DMS 273 (cell line): Measurements from ENCODE around the gene TBX1.

ENCODE experiments used
- DNase-seq: peaks from one replicate; lab custom pipeline; 2025; ENCODE audit not compliant: unreplicated experiment; lab: John Stamatoyannopoulos, UW

The TBX1 gene

DNA sequence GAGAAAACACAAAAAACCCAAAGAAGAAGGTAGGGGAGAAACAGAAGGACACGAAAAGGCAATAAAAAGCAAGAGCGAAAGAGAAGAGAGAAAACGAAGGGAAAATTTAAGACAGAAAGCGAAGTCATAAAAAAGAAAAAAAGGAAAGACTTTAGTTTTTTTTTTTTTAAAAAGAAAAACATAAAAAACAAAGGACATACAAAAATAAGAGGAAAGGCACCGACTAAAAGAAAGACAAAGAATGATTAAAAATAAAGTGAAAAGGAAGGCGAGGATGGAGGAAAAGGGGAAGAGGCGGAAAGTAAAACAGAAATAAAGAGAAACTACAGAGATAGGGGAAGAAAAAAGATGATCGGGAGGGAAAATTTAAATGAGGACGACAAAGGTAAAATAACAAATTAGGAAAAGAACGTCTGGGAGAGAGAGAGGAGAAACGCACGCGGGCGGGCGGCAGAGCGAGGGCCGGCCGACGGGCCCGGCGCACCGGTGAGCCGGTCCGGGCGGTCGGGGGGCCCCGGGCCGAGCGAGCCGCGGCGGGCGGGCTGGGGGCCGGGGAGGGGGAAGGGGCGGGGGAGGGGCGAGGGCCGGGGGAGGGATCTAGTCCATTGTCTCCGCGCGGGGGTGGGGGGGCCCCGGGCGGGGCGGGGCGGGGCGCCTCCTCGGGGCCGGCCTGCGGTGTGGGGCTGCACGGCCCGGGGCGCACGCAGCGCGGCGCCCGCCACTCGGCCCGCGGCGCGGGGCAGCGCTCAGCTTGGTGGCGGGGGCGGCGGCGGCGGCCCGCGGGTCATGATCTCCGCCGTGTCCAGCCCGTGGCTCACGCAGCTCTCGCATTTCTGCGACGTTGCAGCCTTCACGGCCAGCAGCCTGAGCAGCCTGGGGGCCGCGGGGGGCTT lies at the start of gene TBX1:
Gene TBX1, plus strand, starts transcription at position 721 of the 893 bp plus-strand sequence. Its CDS starts 66 bp downstream, at position 787.
- peak; percentile 36 for DNase-seq

DNA sequence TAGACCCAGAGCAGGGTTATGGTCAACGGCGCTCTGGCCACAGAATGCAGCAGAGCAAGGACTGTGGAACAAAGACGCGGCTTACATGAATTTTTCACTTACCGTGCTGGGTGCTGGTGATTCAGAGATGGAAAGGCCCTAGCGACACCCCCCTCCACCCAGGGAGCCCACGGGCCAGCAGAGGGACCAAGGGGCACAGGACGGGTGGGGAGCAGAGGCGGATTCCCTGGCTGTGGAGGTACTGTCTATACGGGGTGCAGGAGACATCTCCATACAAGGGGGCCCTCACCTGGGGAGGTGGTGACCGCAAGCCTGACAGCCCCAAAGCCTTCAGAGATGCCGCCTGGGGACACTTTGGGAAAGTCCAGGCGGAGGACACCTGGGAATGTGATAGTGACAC lies 47.3 kb upstream of the TBX1 start:
- no peak for DNase-seq

DNA sequence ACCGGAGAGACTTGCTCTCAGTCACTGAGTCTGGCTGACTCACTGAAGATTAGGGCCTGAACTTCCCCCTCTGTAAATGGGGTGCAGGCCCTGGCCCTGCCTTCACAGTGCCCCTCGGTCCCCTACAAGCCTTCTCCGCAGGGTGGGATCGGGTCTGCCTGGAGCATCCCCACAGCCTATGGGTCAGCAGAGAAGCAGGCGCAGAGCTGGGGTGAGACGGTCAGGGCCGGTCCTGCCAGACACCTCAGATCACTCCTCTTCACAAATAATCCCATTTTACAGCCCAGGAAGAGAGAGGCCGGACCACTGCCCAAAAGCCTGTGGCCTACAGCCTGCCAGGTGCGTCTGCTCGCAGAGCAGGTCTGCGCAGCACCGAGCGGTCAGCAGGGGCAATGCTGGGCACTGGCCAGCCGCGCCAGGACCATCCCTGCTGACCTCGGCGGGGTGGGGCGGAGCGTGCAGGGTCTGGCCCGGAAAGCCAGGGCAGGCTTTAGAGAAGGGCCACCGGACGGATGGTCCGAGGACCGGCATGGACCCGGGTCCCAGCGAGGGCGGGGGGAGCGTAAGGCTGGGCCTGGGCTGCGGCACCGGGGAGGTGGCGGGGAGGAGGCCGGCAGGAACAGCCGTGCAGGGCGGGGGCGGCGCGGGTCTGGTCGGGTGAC lies 46.8 kb upstream of the TBX1 start:
- DNase-seq = no peak

DNA sequence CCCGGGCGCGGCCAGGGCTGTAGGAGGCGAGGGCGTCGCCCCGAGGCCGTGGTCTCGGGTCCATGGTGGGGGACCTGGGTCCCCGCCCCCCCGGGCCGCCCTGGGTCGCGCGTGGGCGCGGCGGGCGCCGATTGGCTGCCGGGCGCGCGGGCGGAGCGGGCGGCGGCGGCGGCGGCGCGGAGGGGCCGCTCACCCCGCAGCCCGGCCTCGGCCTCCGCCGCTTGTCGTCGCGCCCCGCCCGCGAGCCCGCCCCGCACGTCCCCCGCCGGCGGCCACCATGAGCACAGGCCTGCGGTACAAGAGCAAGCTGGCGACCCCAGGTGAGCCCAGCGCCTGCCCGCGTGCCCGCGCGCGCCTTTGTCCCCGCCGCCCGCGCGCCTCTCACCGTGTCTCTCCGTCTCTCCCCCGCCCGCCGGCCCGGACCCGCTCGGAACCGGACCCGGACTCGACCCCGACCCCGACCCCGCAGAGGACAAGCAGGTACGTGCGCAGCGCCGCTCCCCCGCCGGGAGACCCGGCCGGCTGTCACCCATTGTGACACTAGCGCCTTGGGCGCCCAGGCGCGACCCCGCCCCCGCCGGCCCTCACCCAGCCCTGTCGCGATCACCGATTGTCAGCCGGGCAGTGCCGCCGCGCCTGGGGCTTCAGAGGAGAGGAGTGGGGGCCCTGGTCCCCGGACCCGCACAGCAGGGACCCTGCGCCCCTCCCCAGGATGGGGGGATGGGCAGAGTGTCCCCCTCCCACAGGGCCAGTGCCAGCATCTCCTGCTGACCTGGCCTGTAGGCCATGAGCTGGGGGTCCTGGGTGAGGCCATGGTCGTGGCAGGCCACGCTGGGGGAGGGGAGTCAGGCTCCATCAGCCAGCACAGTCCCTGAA lies 46.0 kb upstream of the TBX1 start, which contains the start of gene SEPTIN5:
Gene SEPTIN5, plus strand, starts transcription at position 192 of the 876 bp plus-strand sequence. Its CDS starts 86 bp downstream, at position 278.
- DNase-seq = no peak

DNA sequence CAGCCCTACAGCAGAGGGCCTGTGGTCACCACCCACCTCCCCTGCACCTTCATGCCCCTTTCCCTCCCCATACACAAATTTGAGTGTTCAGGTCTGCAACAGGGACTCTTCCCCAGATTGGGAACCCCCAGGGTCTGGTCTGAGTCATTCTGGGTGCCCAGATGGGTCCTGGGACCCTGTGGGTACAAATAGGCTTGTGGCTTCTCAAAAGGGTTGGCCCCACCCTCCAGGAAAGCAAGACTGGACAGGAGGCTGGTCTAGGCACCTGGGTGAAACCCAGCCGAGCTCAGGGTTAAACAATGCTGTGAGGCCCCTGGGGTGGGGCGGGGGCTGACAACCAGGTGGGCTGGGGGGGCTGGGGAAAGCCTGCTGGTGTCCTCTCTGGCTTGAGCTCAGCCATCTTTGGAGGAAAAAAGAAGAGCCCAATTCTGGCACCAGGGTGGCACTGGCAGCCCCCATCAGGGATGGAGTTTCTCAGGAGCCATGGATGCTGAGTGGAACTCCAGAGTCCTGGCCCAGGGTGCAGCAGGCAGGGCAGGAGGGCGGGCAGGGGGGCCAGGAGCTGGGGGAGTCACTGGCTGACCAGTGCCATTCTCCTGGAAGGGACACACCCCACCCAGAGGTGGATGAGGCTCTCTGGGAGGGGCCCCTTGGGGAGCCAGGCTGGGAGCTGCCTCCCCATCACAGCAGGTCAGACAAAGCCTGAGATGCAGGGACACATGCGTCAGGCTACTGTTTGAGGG lies 45.2 kb upstream of the TBX1 start:
- DNase-seq = no peak

DNA sequence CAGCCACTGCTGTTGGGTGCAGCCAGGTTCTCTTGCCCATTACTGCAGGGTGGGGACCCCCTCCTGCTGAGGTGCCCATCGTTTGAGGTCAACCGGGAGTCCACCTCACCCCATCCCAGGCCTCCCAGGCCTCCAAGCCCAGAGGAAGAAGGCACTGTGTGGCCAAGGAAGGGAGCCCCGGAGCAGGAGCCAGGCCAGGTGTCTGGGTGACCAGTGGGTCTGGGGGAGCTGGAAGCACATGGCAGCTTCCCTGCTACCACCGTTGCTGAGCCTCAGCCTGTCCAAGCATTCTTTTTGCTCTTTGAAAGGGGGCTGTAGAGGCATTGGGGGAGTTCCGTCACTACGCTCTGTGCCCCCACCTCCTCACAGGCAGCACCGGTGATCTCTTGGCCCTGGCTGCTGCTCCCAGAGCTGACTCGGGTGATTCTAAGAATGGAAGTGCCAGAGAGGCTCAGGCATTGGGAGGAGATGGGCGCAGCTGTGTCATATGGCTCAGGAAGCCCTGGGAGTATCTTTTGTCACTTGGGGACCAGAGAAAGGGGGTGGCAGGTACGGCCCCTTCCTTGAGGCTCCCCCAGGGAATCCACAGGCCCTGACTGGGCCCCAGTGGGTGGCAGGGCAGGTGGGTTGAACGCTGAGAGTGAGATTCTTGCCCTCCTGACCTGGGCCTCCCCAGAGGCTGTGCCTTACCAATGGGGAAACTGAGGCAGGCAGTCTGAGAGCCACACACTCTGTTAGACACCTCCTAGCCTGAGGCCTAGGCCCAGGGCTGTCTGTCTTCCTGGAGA lies 44.3 kb upstream of the TBX1 start:
- no peak for DNase-seq

DNA sequence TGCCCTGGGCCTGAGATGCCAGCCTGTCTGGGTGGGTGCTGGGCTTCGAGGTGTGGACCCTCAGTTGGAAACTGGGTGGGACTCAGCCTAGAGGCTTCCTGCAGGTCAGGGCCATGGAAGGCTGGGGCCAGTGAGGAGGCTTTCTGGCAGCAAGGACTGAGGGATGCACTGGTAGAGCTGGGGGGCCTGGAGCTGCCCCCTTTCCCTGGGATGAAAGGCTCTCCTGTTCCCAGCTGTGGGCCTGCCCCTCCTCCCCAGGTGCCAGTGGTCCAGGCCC lies 43.8 kb upstream of the TBX1 start:
- DNase-seq = no peak

DNA sequence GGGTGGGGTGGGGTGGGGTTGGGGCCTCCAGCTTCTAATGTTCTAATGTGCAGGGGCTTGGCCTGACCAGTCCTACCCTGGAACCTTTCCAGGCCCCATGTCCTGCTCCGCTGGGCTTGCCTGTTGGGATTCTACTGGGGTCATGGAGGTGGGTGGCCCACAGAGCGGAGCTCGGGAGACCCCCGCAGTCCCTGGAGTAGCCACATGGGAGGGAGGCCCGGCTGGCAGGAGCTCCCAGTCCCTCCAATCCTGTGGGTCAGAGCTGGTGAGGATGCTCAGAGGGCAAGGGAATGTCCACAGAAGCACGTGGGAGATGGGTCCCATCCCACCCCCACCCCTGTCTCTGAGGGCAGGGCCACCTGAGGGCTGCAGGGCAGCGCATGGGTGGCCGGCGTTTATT lies 43.4 kb upstream of the TBX1 start:
- no peak for DNase-seq

DNA sequence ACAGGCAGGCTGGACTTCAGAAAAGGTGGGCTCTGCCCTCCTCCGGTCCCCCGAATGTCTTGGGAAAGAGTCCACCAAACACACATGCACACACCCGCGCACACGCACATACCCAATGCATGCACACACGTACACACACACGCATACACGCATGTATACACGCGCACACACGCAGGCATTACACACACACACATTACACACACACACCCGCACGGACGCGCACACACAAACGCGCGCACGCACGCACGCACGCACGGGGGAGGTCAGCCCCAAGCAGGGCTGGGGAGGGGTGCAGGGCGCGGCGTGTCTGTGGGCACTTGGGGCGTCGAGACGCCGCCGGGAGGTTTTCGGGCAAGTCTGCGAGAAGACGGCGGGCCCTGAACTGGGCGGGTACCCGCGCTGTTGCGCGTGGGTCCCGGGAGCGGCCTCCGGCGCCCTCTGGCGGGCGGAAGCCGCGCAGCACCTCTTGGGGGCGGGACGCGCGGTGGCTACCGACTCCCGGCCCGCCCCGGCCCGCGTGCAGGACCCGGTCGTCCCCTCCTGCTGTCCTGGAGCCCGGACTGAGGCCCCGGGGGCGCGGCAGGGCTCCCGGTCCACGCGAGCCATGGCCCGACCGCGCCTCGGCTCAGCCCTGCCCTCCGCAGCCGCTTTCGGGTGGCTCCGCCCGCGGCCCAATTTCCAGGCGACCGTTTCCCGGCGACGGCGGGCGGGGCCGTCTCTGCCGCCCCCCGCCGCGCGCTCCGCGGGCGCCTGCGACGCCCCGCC lies 42.7 kb upstream of the TBX1 start:
- peak; percentile 85 for DNase-seq

DNA sequence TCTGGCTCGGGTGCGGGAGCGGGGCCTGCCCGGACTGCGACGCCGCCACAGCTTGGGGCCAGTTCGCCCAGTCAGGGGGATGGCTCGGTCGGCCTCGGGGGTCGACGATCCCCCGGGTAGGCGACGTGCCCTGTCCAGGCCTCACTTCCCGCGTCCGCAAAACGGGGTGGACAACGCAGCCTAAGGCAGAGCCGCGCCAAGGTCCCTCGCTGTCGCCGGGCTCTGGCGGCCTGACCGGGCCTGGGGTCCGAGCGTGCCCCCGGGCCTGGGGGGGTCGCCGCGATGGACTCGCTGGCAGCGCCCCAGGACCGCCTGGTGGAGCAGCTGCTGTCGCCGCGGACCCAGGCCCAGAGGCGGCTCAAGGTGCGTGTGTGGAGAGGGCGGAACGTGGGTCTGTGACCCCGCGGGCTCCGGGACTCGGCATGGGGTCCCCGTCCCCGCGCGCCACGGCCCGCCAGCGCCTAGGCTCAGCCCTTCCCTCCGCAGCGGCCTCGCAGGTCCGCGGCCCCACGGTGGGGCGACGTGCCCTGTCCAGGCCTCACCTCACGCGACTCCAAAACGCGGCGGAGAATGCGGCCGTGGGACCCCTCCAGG lies 42.0 kb upstream of the TBX1 start:
- no peak for DNase-seq

DNA sequence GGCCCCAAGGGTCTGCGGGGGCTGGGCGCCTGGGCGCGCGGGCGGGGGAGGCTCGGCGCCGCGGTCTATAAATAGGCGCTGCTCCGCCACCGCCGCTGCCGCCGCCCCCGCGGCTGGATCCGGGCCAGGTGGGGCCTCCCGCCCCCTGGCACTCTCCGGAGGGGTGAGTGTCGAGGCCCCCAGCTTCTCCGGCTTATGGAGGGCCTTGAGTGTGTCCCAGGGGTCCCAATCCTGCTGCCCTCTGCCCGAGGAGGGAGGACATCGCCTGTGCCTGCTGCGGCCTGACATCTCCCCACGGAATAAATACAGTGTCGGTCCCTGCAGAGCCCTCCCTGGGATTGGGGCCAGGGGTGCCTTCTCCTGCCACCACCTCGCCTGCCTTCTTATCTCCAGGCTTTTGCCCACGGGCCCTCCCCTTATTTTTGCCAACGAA lies 41.5 kb upstream of the TBX1 start:
- DNase-seq = peak; percentile 52

DNA sequence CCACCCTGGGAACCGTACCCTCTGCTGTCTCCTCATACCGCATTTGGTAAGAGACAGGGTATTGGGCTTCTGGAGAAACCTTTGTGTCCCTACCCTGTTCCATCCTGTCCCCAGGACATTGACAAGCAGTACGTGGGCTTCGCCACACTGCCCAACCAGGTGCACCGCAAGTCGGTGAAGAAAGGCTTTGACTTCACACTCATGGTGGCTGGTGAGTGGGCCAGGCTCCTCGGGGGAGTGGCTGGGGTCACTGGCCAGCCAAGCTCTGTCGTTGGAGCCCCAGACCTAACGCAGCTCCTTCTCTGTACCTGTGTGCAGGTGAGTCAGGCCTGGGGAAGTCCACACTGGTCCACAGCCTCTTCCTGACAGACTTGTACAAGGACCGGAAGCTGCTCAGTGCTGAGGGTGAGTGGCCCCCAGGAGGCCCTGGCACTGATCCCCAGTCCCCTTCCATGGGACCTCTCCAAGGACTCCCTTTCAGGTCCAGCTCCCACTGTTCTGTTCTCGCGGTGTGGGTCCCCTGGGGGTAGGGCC lies 41.0 kb upstream of the TBX1 start:
- no peak for DNase-seq

DNA sequence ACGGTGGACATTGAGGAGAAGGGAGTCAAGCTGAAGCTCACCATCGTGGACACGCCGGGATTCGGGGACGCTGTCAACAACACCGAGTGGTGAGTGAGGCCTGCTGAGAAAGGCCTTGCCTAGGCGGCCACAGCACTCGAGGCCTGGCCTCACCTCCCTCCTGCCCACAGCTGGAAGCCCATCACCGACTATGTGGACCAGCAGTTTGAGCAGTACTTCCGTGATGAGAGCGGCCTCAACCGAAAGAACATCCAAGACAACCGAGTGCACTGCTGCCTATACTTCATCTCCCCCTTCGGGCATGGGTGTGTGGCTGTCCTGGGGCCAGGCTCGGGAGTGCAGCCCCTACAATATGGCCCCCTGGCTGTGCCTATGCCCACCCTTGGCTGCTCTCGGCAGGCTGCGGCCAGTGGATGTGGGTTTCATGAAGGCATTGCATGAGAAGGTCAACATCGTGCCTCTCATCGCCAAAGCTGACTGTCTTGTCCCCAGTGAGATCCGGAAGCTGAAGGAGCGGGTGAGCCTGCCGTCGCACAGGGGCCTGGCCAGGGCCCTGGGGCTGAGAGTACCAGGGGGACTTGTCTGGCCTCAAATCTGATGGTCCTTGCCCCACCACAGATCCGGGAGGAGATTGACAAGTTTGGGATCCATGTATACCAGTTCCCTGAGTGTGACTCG lies 40.3 kb upstream of the TBX1 start:
- no peak for DNase-seq

DNA sequence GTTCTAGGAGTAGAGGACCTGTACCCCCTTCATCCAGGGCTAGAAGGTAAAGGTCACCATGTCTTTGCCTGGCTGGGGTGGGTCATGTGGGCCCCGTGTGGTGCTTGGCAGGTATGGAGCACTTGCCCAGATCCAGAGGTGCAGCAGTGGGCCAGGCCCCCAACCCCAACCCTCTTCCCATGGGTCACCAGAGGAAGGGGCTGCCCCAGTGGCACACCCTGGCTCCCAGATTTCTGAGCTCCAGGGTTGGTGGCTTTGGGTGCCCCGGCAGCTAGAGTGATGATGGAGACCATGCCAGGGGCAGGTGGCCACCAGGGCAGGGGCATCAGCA lies 39.6 kb upstream of the TBX1 start:
- DNase-seq = no peak

DNA sequence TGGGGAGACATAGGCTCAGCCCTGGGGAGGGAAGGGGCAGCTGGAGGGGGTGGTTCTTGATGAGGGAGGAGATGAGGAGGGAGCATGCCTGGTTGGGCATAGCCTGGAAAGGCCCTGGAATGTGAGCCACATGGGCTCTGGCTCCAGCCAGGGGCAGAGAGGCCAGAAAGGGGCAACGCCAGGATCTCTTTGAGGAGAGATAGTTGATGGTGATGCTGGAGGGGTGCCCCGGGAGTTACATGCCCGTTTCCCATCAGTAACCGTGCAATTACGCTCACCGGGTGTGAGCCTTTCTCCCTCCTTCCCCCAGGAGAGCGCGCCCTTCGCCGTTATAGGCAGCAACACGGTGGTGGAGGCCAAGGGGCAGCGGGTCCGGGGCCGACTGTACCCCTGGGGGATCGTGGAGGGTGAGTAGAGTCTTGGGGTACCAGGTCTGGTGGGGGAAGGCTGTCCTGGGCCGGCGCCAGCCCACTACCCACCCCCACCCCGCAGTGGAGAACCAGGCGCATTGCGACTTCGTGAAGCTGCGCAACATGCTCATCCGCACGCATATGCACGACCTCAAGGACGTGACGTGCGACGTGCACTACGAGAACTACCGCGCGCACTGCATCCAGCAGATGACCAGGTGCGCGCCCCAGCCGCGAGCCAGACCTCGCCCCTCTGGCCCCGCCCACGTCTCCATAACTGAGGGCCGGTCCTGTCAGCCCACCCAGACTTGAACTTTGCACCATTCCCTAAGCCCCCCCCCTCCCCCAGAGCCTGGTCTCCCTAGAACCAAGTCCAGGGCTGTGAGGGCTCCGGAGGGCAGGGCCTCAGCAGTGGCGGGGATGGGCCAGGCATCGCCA lies 39.0 kb upstream of the TBX1 start:
- no peak for DNase-seq

DNA sequence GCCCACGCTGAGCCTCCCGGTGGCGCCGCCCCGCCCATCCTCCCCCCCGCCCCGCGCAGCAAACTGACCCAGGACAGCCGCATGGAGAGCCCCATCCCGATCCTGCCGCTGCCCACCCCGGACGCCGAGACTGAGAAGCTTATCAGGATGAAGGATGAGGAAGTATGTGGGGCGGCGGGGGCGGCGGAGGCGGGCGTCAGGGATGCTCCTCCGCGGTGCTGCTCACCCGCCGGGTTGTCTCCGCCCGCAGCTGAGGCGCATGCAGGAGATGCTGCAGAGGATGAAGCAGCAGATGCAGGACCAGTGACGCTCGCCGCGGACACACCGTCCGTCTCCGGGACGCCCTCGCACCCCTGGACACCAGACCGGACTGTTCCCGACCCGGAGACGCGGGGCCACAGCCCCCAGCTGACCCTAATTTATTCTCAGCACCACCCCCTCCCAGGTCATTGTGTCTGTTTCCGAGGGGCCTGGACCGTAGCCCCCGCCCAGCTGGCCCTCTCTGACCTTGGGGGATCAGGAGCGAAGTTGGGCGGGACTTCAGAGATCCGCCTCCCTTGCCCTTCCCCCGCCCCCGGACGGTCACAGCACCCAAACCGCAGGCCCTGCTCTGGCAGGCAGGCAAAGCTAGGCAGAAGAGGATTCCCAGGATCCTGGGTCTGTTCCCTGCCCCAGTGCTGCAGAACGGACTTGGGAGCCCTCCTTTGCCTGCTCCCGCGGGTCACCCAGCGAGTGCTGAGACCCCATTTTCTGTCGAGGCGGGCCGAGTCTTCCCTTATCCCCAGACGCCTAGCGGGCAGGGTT lies 38.2 kb upstream of the TBX1 start:
- DNase-seq = no peak

DNA sequence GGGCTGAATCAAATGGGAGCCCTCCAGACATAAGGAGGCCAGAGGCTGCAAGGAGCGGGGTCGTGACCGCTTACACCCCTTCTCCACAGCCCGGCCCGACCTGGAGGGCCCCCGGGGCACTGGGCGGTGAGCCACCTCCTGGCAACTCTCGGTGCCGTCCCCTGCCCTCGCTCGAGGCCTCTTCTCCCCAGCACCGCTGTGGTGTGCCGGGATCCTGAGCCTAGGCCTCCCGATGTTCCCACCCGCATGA lies 37.7 kb upstream of the TBX1 start:
- DNase-seq = no peak
